Fibroblast of skin of left biceps (primary cell): Measurements from ENCODE around the gene GBP7.
"Not testable (repeated sequence)": the region's sequence is repeated elsewhere in the genome, so short reads cannot be mapped to it uniquely, and the experiment has no call there.

ENCODE experiments used
- DNase-seq, 2 experiments: peaks; one replicate each; pipeline ENCODE4 v3.0.0-alpha.2; 2013; ENCODE audit warnings: low read depth in 2 of 2

Gene GBP7

GRCh38 chr1:89175601-89176256 lies at the start of gene GBP7:
Gene GBP7 (minus strand): TSS chr1:89176003. CDS start chr1:89171935, 4,068 bp downstream.
- no peak for DNase-seq

- no peak for DNase-seq
These were observed 45.5 kb upstream of the GBP7 start for GRCh38 chr1:89221341-89221740.

- not testable (repeated sequence) for DNase-seq
These were observed 44.0 kb upstream of the GBP7 start for GRCh38 chr1:89219851-89220250.

GRCh38 chr1:89218941-89219340 lies 43.1 kb upstream of the GBP7 start:
- not testable (repeated sequence) for DNase-seq

- no peak for DNase-seq
These were observed 37.5 kb upstream of the GBP7 start for GRCh38 chr1:89213347-89213746.

- DNase-seq, result no peak
These were observed 35.3 kb upstream of the GBP7 start for GRCh38 chr1:89211035-89211634.

- DNase-seq, result no peak
These were observed 30.6 kb upstream of the GBP7 start for GRCh38 chr1:89206373-89206772.

- DNase-seq, result peak; percentile 22 to 24
These were observed 27.4 kb upstream of the GBP7 start for GRCh38 chr1:89203166-89203565.

- DNase-seq, result no peak
These were observed 25.4 kb upstream of the GBP7 start for GRCh38 chr1:89201106-89201794.

GRCh38 chr1:89200663-89201062 lies 24.9 kb upstream of the GBP7 start:
- DNase-seq, result peak; percentile 28 to 36

- DNase-seq, result no peak
These were observed 23.8 kb upstream of the GBP7 start for GRCh38 chr1:89199525-89200031.

GRCh38 chr1:89198491-89199072 lies 22.8 kb upstream of the GBP7 start, which contains the start of gene GBP4:
Gene GBP4 (minus strand): TSS chr1:89198942. CDS start chr1:89198834, 108 bp downstream.
- no peak for DNase-seq

GRCh38 chr1:89198081-89198480 lies 22.3 kb upstream of the GBP7 start:
- no peak for DNase-seq

GRCh38 chr1:89195476-89195875 lies 19.7 kb upstream of the GBP7 start:
- DNase-seq, result no peak

- DNase-seq, result no peak
These were observed 15.5 kb upstream of the GBP7 start for GRCh38 chr1:89191314-89191713.

GRCh38 chr1:89190017-89190416 lies 14.2 kb upstream of the GBP7 start:
- no peak for DNase-seq

- DNase-seq, result no peak
These were observed 3.5 kb upstream of the GBP7 start for GRCh38 chr1:89179343-89179742.

- no peak for DNase-seq
These were observed 1.2 kb upstream of the GBP7 start for GRCh38 chr1:89176971-89177370.

- no peak for DNase-seq
These were observed 1.3 kb downstream of the GBP7 start for GRCh38 chr1:89174491-89174890.

- DNase-seq, result no peak
These were observed 3.2 kb downstream of the GBP7 start for GRCh38 chr1:89172468-89173143.

GRCh38 chr1:89171067-89171438 lies 4.8 kb downstream of the GBP7 start:
- DNase-seq, result no peak
